AG08396 (cell line): ENCODE measurements around the gene MALL.
"Not testable (repeated sequence)": the region's sequence is repeated elsewhere in the genome, so short reads cannot be mapped to it uniquely, and the experiment has no call there.

Experiments used
- DNase-seq: peaks from one replicate; pipeline ENCODE4 v3.0.0; 2012; ENCODE audit warnings: low spot score, mixed read lengths

MALL gene

DNA sequence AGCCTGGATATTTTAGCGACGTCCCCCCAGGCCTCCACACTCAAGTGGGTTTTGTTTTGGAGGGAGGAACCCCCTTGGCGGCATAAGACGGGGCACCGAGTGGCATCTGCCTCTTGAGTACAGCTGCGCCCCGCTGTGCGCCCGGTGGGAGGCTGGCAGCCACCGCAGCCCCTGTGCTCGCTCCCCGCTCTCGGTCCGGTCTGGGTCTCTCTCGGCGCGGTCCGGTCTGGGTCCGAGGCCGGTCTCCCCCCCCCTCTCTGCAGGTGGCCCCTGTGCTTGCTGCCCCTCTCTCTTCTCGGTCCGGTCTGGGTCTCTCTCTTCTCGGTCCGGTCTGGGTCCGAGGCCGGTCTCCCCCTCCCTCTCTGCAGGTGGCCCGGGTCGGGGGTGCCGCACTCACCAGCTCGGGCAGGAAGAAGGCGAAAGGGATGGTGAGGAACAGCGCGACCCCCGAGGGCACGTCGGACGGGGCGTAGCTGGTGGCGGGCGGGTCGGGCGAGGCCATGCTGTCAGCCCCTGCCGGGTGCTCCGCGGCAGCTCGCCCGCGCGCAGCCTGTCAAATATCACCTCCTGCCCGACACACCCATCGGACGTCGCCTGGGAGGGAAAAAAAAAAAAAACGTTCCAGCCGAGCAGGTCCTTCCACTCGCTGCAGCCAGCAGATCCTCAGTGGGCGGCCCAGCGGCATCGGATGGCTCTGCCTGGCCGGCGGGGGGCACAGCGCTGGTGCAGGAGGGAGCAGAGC lies at the start of gene MALL:
Gene MALL, minus strand, starts transcription at position 532 of the 742 bp plus-strand sequence. Its CDS starts 30 bp downstream, at position 502.
- peak; percentile 29 for DNase-seq

DNA sequence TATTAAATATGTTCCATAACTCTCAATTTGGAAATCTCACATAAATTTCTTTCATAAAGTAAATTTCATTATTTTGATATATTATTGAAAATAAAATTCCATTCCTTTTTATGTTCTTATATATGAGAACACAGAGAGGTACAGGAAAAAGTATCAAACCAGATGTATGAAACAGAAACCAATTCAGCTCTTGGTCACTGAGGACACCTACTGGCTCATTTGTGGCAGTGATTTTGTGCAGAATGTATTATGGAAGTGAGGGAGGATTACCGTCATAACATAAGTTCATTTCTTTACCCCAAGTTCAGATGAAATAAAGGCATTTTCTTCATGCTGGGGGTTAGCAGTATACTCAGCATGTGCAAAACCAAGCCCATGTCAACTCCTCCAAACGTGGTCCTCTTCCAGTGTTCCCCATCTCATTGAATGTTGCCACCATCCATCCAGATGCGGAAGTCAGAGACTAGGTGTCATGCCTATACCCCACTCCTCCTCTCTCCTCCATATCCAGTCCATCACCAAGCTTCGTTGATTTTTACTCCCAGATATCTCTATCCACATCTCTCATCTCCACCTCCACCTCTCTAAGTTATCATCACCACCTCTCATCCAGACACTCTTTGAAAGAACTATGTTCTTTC lies 41.7 kb upstream of the MALL start:
- peak; percentile 12 for DNase-seq

DNA sequence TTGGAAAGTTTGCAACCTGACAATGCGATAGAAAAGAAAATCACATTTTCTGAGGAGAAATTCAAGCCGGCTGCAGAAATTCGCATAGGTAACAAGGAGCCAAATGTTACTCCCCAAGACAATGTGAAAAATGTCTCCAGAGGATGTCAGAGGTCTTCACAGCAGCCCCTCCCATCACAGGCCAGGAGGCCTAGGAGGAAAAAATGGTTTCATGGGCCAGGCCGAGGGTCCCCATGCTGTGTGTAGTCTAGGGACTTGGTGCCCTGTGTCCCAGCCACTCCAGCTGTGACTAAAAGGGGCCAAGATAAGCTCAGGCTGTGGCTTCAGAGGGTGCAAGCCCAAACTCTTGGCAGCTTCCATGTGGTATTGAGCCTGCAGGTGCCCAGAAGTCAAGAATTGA lies 39.2 kb upstream of the MALL start:
- not testable (repeated sequence) for DNase-seq

DNA sequence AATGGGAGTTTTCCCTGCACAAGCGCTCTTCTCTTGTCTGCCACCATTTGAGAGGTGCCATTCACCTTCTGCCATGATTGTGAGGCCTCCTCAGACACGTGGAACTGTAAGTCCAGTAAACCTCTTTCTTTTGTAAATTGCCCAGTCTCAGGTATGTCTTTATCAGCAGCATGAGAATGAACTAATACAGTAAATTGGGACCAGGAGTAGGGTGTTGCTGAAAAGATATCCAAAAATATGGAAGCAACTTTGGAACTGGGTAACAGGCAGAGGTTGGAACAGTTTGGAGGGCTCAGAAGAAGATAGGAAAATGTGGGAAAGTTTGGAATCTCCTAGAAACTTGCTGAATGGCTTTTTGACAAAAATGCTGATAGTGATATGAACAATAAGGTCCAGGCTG lies 38.6 kb upstream of the MALL start:
- DNase-seq: not testable (repeated sequence)

DNA sequence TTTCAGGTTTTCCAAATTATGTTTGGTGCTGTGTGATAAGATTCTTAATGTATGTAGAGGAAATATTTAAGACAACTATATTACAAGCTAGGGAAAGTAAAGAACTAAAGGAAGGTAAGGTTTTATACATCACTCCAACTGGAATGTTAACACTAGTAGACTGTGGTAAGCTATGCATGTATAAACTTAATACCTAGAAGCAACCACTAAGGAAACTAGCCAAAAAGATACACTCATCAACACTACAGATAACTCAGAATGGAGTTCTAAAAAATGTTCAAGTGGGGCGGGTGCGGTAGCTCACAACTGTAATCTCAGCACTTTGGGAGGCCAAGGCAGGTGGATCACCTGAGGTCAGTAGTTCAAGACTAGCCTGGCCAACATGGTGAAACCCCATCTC lies 37.8 kb upstream of the MALL start:
- DNase-seq: no peak

DNA sequence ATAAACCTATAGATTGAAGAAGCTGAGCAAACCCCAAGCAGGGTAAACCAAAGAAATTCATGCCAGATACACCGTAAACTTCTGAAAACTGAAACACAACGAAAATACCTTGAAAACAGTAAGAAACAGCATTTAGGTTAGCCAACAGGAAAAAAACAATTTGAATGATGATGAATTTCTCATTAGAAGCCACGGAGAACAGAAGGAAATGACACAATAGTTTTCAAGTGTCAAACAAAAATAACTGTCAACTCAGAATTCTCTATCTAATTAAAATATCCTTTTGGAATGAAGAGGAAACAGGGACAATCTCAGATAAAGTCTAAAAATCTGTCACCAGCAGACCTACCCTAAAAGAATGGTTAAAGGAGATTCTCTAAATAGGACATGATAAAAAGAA lies 37.3 kb upstream of the MALL start:
- DNase-seq: no peak

DNA sequence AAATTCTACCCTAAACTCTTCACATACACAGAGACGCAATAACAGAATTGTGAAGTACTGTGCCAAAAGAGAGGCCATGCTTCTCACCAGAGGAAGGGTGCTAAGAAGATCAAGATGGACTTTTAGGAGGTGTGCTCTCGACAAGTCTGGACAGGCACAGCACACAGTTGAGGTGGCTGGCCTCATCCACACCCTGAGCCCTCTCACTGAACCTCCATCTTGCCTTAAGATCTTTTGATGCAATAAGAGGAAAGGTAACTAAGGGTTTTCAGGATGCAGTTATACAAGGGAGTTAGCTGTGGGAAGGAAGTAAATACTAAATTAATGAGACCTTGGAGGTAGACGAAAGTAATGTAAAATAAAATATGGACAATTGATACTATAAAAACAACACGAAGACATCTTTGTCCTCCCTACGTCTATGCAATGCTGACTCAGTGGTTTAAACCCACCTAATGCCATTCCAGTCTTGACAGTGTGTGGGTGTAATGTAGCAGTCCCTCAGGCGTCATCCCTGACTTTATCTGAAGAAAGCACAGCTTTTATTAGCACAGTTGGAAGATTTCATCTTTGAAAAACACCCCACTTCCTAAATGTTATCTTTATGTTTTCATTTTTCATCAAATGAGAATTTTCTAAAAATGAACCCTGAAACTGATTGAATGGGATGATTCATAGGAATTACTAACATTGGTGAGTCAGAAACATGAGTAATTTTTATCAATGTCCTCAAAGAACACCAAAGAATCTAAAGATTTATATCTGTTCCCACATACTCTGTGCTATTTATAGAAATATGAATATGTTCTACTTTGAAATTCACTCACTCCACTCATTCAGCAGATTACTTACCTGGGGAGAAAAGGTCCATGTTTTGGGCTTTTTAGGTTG lies 34.0 kb upstream of the MALL start:
- DNase-seq: peak; percentile 7

DNA sequence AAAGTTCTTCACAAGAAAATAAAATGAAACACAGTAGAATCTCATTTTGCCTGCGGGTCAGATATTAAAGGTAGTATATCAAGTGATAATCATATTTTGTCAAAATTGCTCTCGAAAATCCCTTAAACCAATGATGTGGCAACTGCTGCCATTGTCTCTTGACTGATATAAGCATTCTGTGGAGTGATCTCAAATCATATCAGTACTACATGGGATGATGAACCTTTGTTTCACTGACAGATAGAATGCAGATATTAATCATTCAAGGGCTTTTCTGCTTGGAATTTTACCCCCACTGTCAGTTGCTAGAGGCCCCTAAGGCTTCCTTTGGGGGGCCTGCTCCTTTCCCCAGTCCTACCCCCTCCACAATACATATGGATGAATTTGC lies 31.3 kb upstream of the MALL start:
- no peak for DNase-seq

DNA sequence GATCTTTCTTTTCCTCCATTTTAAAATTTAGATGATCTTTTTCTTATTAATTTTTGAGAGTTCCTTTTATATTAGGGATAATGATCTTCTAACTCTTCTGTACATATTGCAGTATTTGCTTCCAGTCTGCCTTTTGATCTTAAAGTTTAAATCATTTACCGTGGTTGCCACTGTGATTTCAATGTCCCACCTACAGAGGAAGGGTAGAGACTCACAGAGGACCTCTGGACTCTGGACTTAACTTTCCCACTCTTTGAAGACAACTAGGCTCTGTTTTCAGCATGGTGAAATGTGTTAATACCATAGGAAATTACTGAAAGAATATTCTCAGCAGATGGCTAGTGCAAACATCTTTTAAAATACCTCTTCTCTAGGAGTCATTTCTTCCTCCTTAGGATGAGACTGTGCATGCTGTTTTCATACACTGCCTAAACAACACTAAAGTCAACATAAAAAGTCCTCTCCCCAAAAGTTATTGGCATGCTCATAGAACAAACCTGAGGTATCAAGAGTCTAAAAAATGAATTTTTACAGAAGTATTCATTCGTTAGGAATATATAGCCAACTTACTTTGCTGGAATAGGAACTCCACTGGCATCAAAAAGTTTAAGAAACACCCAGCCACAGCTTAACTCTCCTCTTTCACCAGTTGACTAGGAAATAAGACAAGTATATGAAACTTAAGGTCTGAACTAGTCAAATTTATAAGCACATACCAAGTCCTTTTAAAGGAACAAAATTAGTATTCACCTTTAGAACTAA lies 30.7 kb upstream of the MALL start:
- DNase-seq: no peak

DNA sequence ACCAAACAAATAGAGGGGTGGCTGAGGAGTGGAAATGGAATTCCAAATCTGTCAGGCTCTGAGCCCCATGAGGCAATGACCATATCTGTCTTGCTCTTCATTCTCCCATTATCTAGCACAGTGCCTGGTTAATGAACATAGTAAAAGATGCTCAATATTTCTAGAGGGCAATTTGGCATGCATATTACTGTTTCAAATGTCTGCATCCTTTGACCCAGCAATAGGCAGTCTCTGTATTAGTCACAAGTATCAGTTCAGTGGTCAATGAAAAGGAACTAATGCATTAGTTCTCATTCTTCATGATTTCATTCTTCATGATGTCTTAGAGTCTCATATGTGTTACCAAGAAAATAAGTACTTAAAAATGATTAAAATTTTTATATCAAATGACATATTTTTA lies 28.4 kb upstream of the MALL start:
- DNase-seq: no peak

DNA sequence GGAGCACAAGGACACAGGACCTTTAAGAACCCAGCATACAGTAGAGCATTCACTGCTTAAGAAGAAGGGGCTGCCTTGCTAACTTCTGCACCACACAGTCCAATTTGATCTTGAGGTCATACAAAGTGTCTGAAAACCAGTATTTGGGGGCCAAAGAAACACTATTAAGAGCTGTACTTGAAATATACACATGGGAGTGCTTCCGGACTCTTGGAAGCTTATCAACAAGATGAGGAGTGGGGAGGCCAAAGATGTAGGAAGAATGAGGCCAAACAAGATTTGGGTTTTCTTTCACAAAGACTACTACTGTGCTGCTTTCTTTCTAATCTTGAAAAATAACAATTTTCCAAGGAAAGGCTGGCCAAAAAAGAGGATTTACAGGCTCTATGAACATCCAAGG lies 24.8 kb upstream of the MALL start:
- no peak for DNase-seq

DNA sequence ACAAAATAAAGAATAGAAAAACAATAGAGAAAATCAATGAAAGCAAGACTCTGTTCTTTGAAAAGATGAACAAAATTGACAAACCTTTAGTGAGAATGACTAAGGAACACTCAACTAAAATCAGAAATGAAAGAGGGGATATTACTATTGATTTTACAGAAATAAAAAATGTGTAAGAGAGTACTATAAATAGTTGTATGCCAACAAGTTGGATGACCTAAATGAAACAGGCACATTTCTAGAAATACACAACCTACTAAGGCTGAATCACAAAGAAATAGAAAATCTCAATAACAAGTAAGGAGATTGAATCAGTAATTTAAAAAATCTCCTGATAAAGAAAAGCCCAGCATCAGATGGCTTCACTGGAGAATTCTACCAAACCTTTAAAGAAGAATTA lies 18.4 kb upstream of the MALL start:
- DNase-seq: no peak

DNA sequence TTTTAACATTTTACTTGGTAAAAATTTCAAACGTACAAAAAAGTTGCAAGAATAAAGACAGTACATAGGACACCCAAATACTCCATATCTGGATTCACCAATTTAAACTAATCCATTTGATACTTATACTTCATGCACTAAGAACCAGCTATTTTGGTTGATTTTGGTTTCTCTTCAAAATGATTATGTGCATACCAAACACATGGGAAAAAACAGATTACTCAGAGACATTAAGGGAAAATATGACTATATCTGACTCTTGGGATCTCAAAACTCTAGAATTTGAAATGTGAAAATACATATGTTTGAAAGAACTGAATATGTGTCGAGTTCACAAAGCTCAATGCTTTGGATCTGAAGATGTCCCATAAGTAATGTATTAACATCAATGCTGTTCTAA lies 15.5 kb upstream of the MALL start:
- no peak for DNase-seq

DNA sequence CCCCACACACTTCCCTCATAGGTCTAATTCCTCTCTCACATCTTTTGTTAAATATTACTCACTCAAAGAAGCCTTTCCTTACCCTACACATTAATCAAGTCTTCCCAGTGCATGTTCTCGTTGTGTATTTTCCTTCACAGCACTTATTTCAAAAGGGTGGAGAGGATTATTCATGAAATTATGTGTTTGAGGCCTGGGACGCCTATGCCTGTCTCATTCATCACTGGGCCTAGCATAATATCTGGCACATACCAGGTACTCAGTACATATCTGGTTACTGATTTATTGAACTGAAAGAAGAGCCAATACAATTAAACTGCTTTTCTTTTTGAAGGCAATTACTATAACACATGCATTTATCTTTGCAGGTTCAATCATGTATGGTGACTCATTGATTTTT lies 15.1 kb upstream of the MALL start:
- DNase-seq: no peak

DNA sequence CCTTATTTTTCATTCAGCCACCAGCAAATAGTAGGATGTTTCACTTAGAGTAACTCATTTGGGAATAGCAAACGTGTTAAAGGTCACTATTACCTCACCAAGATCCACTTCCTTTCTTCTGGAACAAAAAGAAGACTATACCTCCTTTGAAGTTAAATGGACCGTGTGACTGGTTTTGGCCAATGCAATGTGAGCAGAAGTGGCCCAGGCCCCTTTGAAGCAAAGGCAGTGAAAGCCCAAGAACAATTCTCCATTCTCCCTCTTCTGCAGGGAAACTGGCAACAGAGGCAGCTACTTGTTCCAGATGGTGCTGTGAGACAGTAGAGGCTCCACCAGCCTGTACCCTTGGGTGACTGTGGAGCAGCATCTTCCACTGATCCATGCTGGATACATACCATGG lies 11.3 kb upstream of the MALL start:
- no peak for DNase-seq

DNA sequence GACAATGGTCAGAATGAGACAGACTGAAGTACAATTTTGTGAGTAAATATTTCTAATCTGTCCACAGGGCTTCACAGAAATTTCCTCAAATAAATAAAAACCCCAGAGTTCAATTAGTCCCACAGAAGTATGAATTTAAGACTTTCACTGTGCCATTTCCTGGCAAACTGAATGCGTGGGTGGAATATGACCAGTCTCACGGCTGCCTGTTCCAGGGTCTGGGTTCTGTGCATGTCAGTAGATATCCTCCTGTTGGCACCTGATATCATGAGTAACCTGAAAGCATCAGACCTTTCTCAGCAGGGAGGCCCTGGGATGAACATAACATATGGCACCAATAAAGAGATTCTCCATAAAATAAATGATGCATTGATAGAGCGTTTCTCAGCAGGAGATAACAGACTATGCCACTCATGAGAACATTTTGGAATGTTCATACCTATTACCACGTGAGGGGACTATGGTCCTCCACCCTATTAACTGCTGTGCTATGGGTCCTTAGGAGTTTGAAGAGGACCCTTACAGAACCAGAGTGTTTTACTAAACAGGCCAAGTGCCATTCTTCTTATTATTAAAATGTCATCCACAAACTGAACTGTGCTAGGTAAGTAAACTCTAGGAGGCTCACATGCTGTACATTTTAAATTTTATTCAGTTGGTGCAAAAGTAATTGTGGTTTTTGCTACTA lies 10.6 kb upstream of the MALL start:
- no peak for DNase-seq

DNA sequence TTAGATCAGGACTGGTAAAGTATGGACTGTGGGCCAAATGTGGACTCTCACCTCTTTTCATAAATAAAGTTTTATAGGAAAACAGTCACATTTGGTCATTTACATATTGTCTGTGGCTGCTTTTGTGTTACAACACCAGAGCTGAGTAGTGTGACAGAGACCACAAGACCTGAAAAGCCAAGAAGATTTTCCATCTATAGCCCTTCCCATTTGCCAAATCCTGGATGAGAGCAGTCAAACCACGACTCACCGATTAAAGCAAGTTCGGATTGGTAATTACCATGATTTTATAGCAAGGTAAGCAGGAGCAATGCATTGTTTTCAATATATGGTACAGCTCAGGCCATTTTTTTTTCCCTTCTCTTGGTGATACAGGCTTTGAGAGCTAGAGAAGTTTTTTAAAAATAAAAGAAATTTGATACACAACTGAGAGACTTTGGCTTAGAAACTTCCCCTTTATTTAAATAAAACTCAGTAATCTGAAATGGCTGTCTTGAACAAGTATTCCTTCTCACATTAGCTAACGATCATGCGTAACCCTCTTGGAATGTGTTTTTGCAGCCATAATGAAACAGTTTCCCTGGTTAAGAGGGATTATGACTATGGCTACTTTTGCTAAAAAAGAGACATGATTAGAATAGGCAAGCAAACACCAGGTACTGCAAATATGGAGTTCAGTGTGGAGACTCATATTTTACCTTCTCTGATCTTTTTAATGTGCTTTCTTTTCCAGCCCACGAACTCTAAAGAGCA lies 9.5 kb upstream of the MALL start:
- DNase-seq: no peak

DNA sequence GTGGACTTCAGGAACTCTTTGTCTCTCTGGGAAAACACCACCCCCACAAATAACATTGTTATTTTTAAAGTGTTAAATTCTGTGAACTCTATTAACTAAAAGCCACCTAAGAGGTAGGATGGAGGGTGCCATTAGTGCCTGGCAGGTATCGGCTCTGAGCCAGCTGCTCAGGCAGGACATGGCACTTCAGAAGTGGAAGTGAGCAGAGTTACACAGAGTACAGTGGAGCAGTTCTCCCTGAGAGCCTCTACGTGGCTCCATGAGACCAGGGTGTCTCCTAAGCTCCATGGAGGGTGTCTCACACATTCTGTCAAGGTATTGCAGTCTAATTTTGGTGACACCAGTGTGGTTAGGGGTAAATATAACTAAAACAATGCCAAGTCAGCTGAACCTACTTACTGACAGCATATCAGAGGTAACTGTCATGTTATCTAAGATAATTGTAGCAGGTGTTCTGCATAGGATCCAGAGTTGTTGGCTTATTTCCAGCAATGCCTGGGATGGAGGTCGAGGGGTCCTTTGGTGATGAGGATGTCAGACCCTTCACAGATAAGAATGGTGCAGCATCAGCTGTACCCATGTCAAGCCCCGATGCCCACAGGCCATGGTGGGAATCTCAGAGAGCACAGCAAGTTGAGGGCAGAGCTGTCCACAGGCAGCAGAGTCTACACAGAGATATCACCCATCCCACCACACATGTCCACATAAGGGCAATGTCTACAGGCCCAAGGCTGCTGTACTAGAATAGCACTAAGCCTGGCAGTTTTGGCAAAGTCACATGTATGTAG lies 8.6 kb upstream of the MALL start:
- no peak for DNase-seq

DNA sequence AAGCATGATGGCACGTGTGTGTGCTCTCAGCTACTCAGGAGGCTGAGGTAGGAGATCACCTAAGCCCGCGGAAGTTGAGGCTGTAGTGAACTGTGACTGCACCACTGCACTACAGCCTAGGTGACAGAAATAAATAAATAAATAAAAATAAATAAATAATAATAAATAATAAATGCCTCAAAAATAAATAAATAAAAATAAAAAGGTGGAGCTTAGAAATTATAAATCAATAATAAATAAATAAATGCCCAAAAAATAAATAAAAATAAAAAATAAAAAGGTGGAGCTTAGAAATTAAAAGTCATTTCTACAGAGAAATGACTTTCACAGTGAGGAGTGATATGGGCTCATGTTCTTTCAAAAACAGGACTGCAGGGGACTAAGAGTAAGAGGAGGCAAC lies 6.0 kb upstream of the MALL start:
- DNase-seq: no peak

DNA sequence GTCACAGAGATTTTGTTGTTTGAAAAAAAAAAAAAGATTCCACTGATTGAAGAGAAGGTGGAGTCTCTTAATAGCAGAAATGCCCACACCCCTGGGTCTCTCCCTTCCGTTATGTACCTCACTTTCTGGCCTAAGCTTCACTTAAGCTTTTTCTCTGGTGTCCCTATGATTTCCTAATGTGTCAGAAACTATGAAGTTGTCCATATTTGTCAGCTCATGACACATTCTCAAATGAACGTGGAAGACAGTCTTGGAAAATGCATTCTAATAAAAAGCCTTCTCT lies 5.4 kb upstream of the MALL start:
- DNase-seq: no peak
